HG02623 (cell line): ENCODE data around the gene AXIN2.

Experiments used
- ATAC-seq: cut with Tn5 transposase; IDR thresholded peaks from one replicate; pipeline ENCODE4 v1.9.1; 2021; ENCODE audit warnings: moderate library complexity; ENCODE audit not compliant: unreplicated experiment

The AXIN2 gene

DNA sequence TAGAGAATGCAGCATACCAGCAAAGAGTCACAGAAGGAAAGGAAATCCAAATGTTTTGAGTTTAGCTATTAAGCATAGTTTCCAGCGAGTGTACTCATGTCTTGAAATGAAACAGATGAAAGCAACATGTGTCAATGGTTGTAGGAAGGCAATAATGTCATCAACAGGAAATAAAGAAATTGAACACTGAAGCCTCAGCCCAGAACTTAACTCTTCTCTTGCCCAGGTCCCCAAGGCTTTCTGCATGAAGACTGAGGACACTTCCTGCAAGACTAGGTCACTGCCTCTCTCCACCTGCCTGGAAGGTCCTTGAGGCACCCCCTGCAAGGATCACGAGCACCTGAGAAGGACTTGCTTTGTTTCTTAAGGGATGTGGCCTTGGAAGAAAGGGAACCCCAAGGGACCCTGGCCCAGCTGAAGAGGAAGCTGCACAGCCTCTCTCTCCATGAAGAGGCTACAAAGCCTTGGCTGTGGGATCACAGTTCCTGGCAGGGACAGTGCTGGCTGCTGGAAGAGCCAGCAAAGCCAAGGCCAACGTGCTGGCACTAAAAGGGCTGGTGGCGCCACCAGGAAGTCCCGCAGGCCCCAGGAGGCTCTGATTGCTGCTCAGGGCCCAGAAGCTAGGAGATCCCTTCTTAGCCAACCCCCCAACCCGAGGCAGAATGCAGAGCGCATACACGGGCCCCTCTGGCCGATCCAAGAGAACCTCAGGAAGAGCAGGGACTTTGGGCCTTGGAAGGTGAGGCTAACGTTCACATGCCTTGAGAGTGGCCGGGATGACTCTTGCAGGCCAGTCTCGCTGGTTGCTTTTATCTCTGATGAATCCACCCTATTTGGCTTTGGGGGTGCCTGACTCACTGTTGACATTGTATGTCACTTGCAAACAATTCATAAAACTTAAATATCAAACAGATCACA, 23.4 kb upstream of the AXIN2 start:
- ATAC-seq: no peak

DNA sequence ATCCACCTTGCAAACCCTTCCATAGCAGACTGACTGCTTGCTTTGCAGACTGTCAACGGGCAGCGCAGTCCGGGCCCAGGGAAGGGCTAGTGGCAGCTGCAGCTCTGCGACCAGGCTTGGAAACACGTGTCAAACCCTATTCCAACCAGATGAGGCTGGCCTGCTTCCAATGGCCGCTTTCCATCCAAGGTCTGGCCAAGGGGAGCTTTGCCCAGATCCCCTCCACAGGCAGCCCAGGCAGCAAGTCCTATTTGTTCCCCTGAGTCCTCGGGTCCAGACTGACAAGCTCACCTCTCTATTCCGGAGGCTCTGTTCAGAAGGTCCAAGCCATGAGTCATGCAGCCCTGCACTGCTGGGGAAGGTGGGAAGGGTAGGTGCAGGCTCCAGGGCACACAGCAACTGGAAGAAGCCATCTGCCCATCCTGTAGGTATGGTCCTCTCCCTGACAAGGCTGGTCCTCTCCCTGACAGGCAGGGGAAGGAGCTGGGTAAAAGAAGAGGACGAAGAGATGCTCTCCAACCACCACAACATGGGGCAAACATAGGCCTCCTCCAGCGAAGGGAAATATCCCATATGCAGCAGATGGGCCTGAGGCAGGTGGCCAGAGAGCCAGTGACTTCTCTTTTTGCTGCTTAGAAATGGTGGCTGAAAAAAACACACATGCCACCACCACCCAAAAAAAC, 22.6 kb upstream of the AXIN2 start:
- no peak for ATAC-seq

DNA sequence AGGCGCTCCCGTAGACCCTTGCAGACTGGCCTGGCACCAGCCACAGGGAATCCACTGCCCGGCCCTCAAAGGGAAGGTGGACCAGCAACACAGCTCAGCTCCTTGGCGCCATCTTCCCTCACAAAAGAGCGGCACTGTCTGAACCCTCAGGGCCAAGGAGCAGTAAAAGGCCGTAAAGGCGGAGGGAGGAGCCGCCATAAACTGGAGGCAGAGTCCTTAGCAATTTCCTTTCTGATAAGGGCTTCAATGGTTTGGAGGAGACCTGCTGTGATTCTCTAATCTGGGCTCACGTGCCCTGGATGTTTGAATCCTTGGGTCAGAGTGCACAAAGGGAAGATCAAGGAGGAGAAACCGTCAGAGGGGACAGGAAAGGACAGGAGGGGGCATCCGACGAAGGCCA, 15.5 kb upstream of the AXIN2 start:
- no peak for ATAC-seq

DNA sequence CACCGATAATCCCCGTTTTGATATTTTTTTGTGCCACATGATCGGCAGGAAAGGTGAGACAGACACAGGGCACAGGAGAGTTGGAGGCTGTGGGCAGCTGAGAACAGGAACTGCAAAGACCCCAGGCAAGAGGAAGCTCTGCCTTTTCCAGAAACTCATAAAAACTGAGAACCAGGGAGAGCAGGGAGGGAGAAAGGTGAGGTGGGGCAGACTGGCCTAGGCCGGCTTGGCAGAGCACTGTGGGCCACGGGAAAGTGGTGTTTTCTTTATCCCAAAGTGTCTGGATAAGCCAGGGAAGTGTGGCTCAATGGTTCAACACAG, 11.8 kb upstream of the AXIN2 start:
- ATAC-seq: no peak

DNA sequence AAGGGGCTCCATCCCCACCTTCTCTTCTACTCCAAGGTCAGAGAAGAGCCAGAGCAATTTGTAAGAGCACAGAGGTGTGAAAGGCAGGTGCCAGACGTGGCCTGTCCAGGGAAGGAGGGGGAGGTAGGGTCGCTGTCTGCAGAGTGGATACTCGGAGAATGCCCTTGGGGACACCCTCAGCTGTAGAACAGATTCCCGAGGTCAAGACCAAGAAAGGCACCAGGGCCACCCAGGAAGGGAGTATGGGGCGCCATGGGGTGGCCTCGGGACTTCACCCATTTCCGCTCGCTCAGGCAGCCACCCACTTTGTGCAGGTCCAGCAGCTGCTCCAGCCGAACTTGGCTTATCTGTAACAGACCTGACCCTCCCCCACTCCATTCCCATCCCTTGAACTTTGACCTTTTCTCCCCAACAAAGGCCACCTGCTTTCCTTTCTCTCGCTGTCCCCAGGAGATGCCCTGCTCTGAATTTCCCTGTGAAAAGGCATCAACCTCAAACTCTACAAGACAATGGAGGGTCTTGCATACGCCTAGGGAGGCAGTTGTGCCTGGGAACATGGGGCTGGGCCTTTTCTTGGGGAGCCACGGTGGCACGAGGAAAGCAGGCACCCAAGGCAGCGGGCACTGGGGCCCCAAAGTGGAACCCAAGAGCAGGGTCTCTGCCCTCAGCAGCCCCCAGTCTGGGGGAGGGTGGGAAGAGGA, 11.3 kb upstream of the AXIN2 start:
- ATAC-seq: no peak

DNA sequence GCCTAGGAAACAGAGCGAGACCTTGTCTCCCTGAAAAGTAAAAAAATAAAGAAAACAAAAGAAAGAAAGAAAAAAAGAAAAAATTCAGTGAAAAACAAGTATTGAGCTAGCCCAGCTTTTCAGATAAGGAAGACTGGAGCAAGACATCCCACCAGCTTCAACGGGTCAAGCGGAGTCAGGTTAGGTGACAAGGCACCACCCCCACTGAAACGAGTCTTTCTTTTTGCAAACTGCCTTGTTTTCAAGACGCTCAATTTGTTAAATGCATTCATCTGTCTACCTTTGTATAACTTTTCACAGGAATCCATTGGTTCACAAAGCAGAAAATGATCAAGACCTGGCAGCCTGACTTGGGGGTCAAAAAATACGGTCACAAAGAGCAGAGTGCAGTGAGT, 10.7 kb upstream of the AXIN2 start:
- ATAC-seq: no peak

DNA sequence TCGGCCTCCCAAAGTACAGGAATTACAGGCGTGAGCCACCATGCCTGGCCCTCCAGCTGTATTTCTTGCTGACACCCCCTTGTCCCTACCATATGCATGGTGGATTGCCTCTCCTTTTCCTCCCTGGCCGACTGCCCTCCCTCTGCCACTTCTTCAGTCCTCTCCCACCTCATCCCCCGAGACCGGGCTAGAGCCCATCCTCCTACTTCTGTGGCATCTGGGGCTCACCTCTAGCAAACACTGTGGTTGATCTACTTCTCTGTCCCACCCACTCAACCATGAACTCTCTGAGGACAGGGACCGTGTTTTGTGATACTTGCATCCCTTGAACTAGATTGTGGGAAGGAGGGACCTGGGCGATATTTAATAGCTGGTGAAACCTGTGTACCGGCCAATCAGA, 7.5 kb upstream of the AXIN2 start:
- no peak for ATAC-seq

DNA sequence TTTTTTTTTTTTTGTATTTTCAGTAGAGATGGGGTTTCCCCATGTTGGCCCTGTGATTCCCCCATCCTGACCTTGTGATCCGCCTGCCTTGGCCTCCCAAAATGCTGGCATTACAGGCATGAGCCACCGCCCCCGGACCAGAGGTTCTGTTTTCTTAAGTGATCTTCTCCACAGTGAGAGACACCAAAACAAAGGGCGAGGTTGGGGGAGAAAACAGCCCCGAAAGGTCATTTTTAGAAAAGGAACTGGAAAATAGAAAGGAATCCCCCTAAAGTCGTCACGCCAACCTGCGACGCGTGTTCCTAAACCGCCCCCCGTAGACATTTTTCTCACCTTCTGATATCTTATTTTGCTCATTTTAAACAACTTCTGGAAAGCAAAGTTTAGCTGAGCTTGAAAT, 6.1 kb upstream of the AXIN2 start:
- no peak for ATAC-seq

DNA sequence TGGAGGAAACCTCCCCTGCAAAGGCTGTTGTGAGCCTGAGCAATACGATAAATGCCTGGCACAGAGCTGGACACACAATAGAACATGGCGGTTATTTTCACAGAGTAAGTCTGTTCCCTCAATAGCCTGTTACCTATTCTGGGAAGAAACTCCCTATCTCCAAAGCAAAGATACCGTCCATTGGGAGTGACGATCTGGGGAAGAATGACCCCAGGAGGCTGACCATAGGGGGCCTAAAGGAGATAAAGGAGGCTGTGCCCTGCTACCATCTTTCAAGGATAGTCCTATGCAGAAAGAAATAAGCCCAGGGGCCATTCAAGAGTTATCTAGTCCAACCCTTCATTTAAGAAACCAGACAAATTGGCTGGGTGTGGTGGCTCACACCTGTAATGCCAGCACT, 4.1 kb upstream of the AXIN2 start:
- ATAC-seq: no peak

DNA sequence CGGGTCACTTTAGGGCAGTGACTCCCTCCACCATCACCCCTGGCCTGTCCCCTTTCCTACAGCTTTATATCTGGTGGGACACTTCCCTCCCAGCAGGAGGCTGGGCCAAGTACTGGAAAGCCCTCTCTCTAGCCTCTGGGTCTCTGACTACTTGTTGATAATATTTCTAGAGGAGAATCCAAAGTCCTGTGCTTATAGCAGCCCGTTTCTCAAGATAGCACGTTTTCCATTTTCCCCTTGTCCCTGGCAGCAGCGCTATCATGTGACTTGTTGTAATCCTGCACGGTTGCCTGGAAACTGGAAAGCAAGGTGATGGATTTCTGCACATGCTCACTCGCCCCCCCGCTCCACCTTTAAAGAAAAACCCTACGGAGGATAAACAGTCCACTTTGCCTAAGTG, 3.3 kb upstream of the AXIN2 start:
- no peak for ATAC-seq

DNA sequence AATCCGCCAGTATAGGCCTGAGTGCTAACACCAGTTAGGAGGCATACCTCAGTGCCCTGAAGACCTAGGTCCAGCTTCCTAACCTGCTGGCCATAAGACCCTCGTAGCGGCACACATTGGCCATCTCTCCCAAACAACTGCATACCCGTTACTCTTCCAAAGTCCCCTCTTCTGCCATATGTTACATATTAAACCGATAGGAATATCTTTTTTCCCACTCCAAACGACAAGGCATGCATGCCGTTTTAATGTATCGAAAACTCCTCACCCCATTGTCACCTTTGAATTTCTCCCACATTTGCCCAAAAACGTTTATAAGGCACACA, 721 bp upstream of the AXIN2 start:
- ATAC-seq: no peak

DNA sequence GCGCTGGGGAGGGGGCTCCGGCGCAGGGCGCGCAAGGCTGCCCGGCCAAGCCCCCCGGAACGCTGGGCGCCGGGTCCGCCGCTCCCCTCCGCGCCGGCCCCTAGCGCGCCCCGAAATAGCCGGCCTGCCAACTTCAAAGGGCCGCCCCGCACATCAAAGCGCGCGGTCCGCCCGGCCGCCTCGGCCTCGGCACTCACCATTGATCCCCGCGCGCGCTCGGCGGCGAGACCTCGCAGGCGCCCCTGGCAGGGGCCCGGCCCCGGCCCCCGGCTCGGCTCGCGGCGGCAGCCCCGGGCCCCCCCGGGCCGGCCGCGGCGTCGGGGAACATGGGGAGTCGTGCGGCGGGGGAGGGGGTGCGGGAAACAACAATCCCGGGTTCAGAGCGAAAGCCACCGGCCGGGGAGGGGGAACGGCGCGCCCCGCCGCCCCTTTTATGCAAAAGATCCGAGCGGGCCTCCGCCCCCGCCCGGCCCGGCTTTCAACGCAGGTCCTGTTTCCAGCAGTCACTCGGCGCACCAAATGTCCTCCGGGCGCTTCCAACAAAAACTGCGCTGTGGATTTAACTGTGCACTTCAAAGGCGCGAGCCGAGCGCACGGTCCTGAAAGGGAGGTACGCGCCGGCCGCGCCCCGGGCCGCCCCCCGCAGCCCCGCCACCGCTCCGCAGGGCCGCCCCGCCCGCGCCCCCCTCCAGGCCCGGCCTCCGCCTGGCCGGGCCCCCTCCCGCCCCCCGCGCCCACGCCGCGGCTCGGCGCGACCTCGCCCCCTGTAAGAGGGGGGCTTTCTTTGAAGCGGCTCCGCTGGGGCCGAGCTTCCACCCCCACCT, 608 bp downstream of the AXIN2 start:
- peak; percentile 39 for ATAC-seq

DNA sequence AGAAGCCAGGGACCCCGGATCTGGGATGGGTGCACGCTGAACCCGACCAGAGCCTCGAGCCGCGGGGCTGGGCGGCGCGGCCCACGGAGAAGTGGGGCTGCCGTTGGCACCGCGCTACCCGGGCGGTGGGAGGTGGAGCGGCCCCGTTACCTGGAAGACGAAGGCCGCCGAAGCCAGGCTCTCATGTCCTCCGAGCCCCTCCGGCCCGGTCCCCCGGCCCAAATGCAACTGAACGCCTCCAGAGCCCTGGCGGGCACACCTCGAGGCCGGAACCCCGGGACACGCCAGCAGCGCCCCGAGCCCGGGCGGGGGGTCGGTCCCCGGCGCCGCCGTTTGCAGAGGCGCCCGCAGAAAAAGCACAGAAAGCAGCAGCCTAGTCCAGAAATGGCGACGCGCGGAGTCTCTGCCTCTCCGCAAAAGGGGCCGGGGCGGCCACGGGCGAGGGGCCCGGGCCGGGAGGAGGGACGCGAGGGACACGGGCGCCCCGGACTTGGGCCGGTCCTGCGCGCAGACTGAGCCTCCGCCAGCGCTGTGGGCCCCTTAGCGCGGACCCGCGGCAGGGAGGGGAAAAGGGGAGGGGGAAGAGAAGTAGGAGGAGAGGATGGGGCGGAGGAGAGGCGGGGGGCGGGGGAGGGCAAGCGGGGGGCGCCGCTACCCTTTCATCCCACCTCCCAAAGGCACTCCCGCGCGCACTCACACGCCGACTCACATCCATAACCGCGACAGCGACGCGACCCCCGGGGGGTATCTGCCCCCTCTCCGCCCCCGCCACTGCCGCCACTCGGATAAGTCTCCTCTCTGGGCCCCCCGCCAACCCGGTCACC, 1.4 kb downstream of the AXIN2 start:
- ATAC-seq: no peak

DNA sequence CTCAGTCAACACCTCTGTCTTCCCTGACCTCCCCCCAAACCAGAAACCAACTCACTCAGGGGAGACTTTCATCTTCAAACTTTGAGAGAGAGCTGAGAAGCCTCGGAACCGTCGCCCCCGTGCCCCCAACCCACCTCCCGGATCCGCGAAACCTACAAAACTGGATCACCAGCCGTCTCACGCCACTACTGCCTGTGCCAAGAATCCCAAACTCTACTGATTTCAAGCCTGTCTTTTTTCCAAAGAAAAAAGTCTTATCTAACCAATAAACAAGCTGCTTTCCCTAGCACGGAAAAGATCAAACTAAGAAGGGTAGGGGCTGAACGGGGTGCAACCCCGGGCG, 2.0 kb downstream of the AXIN2 start:
- ATAC-seq: no peak

DNA sequence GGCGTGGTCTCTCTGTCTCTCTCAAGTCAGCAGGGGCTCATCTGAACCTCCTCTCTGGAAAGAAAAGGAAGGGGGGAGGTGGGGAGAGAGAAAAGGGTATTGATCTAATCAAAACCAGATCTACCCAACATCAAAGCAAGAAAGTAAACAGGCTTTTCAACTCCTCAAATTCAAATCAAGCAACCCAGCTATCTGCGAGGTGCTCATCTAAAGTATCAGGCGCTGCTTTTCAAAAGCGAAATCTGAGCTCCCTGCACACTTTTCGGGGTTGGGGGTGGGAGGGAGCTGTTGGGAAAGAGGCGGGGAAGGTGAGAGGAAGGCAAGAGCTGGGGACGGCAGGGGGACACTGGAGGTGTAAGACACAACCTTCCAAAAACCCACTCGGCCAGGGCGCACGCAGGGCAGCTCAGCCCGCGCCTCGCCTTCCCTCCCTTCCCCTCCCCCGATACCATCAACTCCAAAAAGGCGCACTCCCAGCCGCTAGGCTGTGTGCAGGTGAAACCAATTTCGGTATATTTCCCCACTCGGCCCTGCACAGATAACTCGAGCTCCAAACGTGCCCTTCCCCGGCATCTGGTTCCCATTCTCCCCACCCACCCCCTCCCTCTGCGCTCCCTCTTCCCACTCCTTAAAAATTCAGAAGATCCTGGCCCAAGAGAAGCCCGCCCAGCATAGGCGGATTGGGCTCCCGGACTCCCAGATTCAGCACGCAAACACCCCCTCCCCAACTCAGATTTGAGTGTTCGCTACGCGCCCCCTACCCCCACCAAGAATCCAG, 2.6 kb downstream of the AXIN2 start:
- ATAC-seq: no peak

DNA sequence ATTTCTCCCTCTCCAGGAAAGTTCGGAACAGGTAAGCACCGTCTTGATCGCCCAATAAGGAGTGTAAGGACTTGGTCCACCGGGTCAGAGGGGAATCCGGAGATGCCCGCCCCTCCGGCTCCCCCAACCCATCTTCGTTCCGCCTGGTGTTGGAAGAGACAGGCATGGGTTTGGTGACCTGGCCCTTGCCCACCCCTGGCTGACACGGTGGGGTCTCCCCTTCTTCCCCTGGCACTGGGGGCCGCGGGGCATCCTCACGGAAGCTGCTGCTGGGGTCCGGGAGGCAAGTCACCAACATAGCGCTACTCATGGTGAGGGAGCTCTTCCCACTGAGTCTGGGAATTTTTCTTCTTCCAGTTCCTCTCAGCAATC, 3.2 kb downstream of the AXIN2 start:
- ATAC-seq: no peak

DNA sequence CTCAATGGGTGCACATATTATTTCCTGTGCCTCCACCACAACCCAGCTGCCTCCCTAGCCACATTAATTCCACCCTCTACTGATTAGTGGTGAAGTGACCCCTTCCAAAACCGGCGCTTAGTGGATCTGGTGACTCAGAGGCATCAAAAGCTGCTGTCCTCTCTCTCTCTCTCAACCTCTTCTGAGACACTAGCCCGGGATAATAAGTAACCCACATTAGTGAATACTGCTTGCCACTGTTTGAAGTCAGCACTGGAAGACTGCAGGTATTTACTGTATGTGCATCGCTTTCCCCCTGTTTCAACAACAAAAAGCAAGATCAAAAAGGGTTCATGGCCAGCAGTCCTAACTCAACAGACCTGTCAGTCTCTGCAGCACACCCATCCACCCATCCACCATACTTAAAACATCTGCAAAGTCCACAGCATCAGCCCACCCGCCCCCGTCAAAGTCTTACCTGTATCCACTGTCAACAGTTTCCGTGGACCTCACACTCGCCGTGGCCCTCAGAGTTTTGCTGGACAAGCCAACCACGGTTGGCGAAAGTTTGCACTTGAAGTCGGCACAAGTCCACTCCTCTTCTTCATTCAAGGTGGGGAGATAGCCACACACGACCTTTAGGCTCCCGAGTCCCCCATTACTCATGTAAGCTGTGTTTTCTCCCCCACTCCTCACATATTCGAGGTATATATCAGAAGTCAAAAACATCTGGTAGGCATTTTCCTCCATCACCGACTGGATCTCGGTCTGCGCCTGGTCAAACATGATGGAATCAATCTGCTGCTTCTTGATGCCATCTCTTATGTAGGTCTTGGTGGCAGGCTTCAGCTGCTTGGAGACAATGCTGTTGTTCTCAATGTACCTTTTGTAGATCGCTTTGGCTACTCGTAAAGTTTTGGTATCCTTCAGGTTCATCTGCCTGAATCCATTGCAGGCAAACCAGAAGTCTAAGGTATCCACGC, 3.8 kb downstream of the AXIN2 start:
- no peak for ATAC-seq

DNA sequence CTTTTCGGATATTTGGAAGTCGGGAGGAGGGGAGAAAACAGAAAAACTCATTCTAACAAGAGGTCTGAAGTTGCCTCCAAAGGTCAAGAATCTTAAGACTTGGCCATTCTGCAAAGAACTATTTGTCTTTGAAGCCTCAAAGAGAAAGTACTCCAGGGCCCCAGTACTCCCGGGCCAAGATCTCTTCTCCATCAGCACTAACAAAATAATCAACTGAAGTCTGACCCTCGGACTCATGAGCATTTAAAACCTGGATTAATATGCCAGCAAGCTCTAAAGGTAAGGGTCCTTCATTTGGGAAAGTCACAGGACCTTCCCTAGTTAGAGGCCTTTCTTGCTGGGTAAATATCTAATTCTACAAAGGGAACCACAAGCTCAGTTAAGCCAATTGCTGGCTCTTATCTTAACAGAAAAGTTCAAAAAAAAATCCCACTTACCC, 4.5 kb downstream of the AXIN2 start:
- no peak for ATAC-seq
